K562 (cell line): ENCODE data around the gene PIANP. TPM values are rescaled to one million over a fixed set of nuclear protein-coding genes. Genes with fewer than 3 reads are reported as not detected.
A peak's percentile ranks its signal among the peaks of the same experiment; 100 is the strongest.

Source experiments
- ATAC-seq: fragments of 200-7000 bp; cut with Tn5 transposase; 3 replicates; pipeline ENCODE4 v1.9.1; 2020; ENCODE audit warnings: moderate library complexity
- BruUV-seq: library from RNA; stranded (reverse); fragments of 400-500 nt; replicated peaks from 2 replicates; lab custom pipeline; 2021; lab: Mats Ljungman, UMichigan
- CTCF ChIA-PET: fragments of 300-600 bp; formaldehyde crosslinking; extraction: SDS; loops from one replicate; lab custom pipeline; 2021; ENCODE audit warnings: low intra/inter-chr PET ratio; lab: Yijun Ruan, JAX
- POLR2A ChIA-PET: fragments of 300-600, 350-650 bp; sonication (Branson Sonifier 250); formaldehyde crosslinking; extraction: SDS; loops from one replicate; lab custom pipeline; 2021; ENCODE audit warnings: antibody characterized with exemption, inconsistent platforms; lab: Yijun Ruan, JAX
- DNase-seq, 4 experiments: peaks; one replicate each; pipeline versions ENCODE4 v3.0.0 to v3.0.0-alpha.2; 2011 to 2018; ENCODE audit warnings: low spot score in 3 of 4, mixed read lengths in 3 of 4; ENCODE audit errors: extremely low read depth in 1 of 4
- FAIRE-seq: peaks from 2 replicates; lab custom pipeline; 2011; peaks lifted over from hg19 to GRCh38; lab: Jason Lieb, UNC
- H2AFZ ChIP-seq: 2 replicates; pipeline ENCODE4 v1.6.0; 2011; ENCODE audit warnings: low read depth, low read length, control low read depth, inconsistent platforms
- H3K27ac ChIP-seq: fragments of 200-600 bp; 3 replicates; pipeline ENCODE4 v1.8.0; 2011; ENCODE audit warnings: low read depth, mild to moderate bottlenecking, control low read depth, inconsistent platforms, low read length, moderate library complexity, mixed read lengths; ENCODE audit errors: extremely low read depth
- H3K27me3 ChIP-seq, 2 experiments: fragments of 300-600 bp in 1 of 2; 2 replicates in 1 of 2; 3 replicates in 1 of 2; pipeline versions ENCODE4 v1.6.0 to v1.8.0; 2011; ENCODE audit warnings: inconsistent platforms in 2 of 2, low read length in 2 of 2, mild to moderate bottlenecking in 1 of 2, mixed read lengths in 1 of 2, moderate library complexity in 1 of 2; ENCODE audit not compliant: control insufficient read depth in 2 of 2, insufficient read depth in 2 of 2
- H3K36me3 ChIP-seq: fragments of 300-600 bp; 3 replicates; pipeline ENCODE4 v1.8.0; 2011; ENCODE audit warnings: mild to moderate bottlenecking, low read length, inconsistent platforms; ENCODE audit not compliant: control insufficient read depth, insufficient read depth
- H3K4me1 ChIP-seq, 2 experiments: fragments of 200-600 bp in 1 of 2; replicated peaks in 1 of 2; 2 replicates in 1 of 2; 3 replicates in 1 of 2; pipeline versions ENCODE4 v1.5.1 to v1.8.0; 2011; ENCODE audit warnings: inconsistent platforms in 2 of 2, low read length in 2 of 2, mild to moderate bottlenecking in 1 of 2, mixed read lengths in 1 of 2, moderate library complexity in 1 of 2; ENCODE audit not compliant: control insufficient read depth in 2 of 2, insufficient read depth in 2 of 2
- H3K4me2 ChIP-seq: 2 replicates; pipeline ENCODE4 v1.6.1; 2011; ENCODE audit warnings: low read length, control low read depth, inconsistent platforms, mixed read lengths; ENCODE audit not compliant: insufficient read depth
- H3K4me3 ChIP-seq: fragments of 200-600 bp; sonication (generic), shearing (Covaris generic); 2 replicates; pipeline ENCODE4 v1.5.1; 2016; ENCODE audit warnings: control low read depth, inconsistent platforms
- H3K79me2 ChIP-seq: fragments of 200-600 bp; 3 replicates; pipeline ENCODE4 v1.8.0; 2011; ENCODE audit warnings: low read length, inconsistent platforms; ENCODE audit not compliant: control insufficient read depth, insufficient read depth
- H3K9ac ChIP-seq, 2 experiments: 2 replicates each; pipeline versions ENCODE4 v1.6.0 to v1.6.1; 2011; ENCODE audit warnings: low read depth in 2 of 2, low read length in 2 of 2, control low read depth in 1 of 2, inconsistent platforms in 1 of 2, mild to moderate bottlenecking in 1 of 2, mixed read lengths in 1 of 2; ENCODE audit not compliant: insufficient read depth in 1 of 2
- H3K9me1 ChIP-seq: one replicate; pipeline ENCODE4 v1.6.0; 2011; ENCODE audit warnings: inconsistent platforms, mild to moderate bottlenecking, low read length, moderate library complexity; ENCODE audit not compliant: control insufficient read depth, insufficient read depth
- H3K9me3 ChIP-seq: replicated peaks from 2 replicates; pipeline ENCODE4 v1.5.1; 2011; ENCODE audit warnings: low read depth, low read length, inconsistent platforms; ENCODE audit not compliant: control insufficient read depth, insufficient read depth
- H4K20me1 ChIP-seq: replicated peaks from 2 replicates; pipeline ENCODE4 v1.6.1; 2011; ENCODE audit warnings: low read length, inconsistent platforms, mixed read lengths; ENCODE audit not compliant: control insufficient read depth, insufficient read depth
- FOSL1 ChIP-seq: fragments of 200-800 bp; sonication (Bioruptor generic); conservative IDR thresholded peaks from 2 replicates; pipeline ENCODE4 v1.6.1; 2016; ENCODE audit warnings: missing genetic modification characterization, missing compliant biosample characterization
- HNRNPLL ChIP-seq: fragments of 200-400 bp; formaldehyde crosslinking; IDR thresholded peaks from 2 replicates; pipeline ENCODE4 v1.6.1; 2017; ENCODE audit warnings: low read length, low read depth, mild to moderate bottlenecking; ENCODE audit not compliant: poor library complexity, severe bottlenecking
- MAFG ChIP-seq: fragments of 450-650 bp; conservative IDR thresholded peaks from 2 replicates; pipeline ENCODE4 v1.6.1; 2016; ENCODE audit warnings: missing genetic modification characterization, missing compliant biosample characterization
- RBFOX2 ChIP-seq: fragments of 200-400 bp; formaldehyde crosslinking; IDR thresholded peaks from 2 replicates; pipeline ENCODE4 v1.6.1; 2017; ENCODE audit warnings: low read depth, mild to moderate bottlenecking, low read length, moderate library complexity
- ZNF512 ChIP-seq: IDR thresholded peaks from 2 replicates; pipeline ENCODE4 v1.6.1; 2016; ENCODE audit warnings: missing genetic modification characterization, missing compliant biosample characterization
- WGBS: fragments of 100-300 bp; shearing (Covaris generic); methylation state at CpG from one replicate; pipeline ENCODE4 v1.1.6; 2016; ENCODE audit warnings: low coverage, mixed read lengths; ENCODE audit not compliant: insufficient coverage; ENCODE audit errors: missing lambda C conversion rate; 5-methylcytosine and 5-hydroxymethylcytosine counted together
- in situ Hi-C: fragments of 300-500 bp; cut with MboI; formaldehyde crosslinking; loops from 4 replicates; pipeline ENCODE4 v1.15.0; 2018; ENCODE audit warnings: inconsistent platforms, mixed read lengths
- intact Hi-C: fragments of 100-400 bp; cut with micrococcal nuclease; formaldehyde crosslinking; loops from 2 replicates; pipeline ENCODE4 v1.14.2; 2022
- polyA plus RNA-seq, 8 experiments: library from polyadenylated mRNA; depleted of rRNA in 4 of 8; stranded (reverse) in 5 of 8; unstranded in 3 of 8; fragments of >200 nt; fragmentation: Nextera tagmentation in 2 of 8; fragmentation: Illumina TruSeq in 1 of 8; extraction: Ambion mirVana in 2 of 8; extraction: Trizol in 1 of 8; gene quantifications; 2 replicates each; pipeline versions ENCODE4 v1.2.1 to v1.2.3, GENCODE V29; 2011 to 2014; ENCODE audit warnings: inconsistent platforms in 1 of 8, missing spikeins in 1 of 8
- total RNA-seq, 7 experiments: library from RNA; depleted of rRNA in 6 of 7; stranded (reverse); fragments of >200 nt in 6 of 7; fragmentation: Illumina TruSeq in 2 of 7; extraction: Trizol in 2 of 7; gene quantifications; 2 replicates each; pipeline versions ENCODE4 v1.2.1 to v1.2.3, GENCODE V29; 2011 to 2021; ENCODE audit warnings: low replicate concordance in 1 of 7

Gene PIANP
- total and polyA plus RNA-seq, 9 of the 15 experiments (the other 6 are each of a cell fraction or from before 2014, with no cell fraction given): 0.07 TPM; not detected in 8

GRCh38 chr12:6748761-6749160 is 48.1 kb upstream of the PIANP start:
- DNase-seq (no peak), ATAC-seq (no peak), FAIRE-seq (no peak)
- Histone ChIP-seq H3K27ac (no peak overlapping the region), H3K36me3 (peaks cover 65% of the 10 kb centered on the region; the same call in 2 of the 3 replicates), H2AFZ (no peak overlapping the region), H3K4me3 (no peak overlapping the region), H3K4me2 (no peak overlapping the region), H3K4me1 (peaks cover 28 to 29% of the 10 kb centered on the region in 2 experiments), H3K9me1 (peaks cover 3% of the 10 kb centered on the region), H3K27me3 (no peaks in the 10 kb centered on the region), H4K20me1 (peaks cover 5% of the 10 kb centered on the region; the same call in 1 of the 2 replicates), H3K79me2 (peaks cover 31% of the 10 kb centered on the region), H3K9me3 (no peaks in the 10 kb centered on the region), H3K9ac (no peak overlapping the region)
- in situ Hi-C loops (no loop called here), intact Hi-C loops (no loop called here)
- CTCF ChIA-PET: no interaction called here
- TF ChIP-seq RBFOX2 (peak; percentile 49), ZNF512 (tag) (no peak)
- POLR2A ChIA-PET: interaction anchor here (0.6 to 0.9 kb wide), 2 partner anchors 11 to 62 kb away, joined by 3 to 4 read pairs; no protein-coding TSS in a partner anchor
- no TSS peak for BruUV-seq
- 91% methylated on average over 7 of the region's 28 CpGs for WGBS

DNA sequence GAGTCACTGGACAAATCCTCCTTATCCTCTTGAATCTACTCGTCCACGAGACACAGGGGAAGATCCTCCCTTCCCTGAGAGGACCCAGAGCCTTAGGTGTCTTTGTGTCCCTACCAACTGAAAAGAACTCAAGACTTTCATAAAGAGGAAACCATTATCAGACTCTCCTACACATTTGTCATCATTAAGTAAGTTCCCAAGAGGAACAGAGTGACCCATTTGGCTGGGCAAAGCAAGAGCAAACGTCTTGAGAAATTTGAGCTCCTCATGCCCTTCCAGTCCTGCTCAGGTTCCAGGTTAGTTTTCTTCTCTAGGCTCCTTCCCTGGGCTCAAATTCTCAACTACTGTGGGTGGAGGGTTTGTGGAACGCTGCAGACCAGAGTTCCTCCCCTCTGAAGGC is 46.6 kb upstream of the PIANP start:
- CTCF ChIA-PET: no interaction called here
- POLR2A ChIA-PET: interaction anchor here (1.5 kb wide), 1 partner anchor 23 kb away, joined by 3 read pairs; the partner anchor contains the start of gene COPS7A
- Histone ChIP-seq H3K27me3 (no peaks in the 10 kb centered on the region), H3K36me3 (peaks cover 65% of the 10 kb centered on the region; the same call in 2 of the 3 replicates), H3K9ac (peak overlapping the region in 1 of 2 experiments; percentile 64; a peak in 1 of 4 replicates), H2AFZ (no peak overlapping the region), H3K9me1 (peaks cover 3% of the 10 kb centered on the region), H3K4me1 (peaks cover 16 to 29% of the 10 kb centered on the region in 2 experiments; a peak in 4 of 5 replicates), H3K27ac (peak overlapping the region; percentile 56; the same call in 2 of the 3 replicates), H3K4me2 (no peak overlapping the region), H3K79me2 (peaks cover 20% of the 10 kb centered on the region), H3K9me3 (no peaks in the 10 kb centered on the region), H3K4me3 (no peak overlapping the region), H4K20me1 (peaks cover 5% of the 10 kb centered on the region; the same call in 1 of the 2 replicates)
- FAIRE-seq (no peak), DNase-seq (no peak), ATAC-seq (no peak; the same call in 2 of the 3 replicates)
- in situ Hi-C loops: no loop called here
- intact Hi-C loops: no loop called here
- no TSS peak for BruUV-seq
- 14% methylated on average over 3 of the region's 4 CpGs for WGBS
- no peak for TF ChIP-seq HNRNPLL
- peak; percentile 46; the same call in 1 of the 2 replicates for TF ChIP-seq FOSL1 (tag)
- TF ChIP-seq MAFG (tag): no peak
